Endothelial cell of umbilical vein (primary cell): ENCODE results near the gene CD44. TPM values are rescaled to one million over a fixed set of nuclear protein-coding genes. Genes with fewer than 3 reads are reported as not detected.

Experiments
- BruUV-seq: library from RNA; stranded (reverse); fragments of 400-500 nt; replicated peaks from 2 replicates; lab custom pipeline; 2021; lab: Mats Ljungman, UMichigan
- CTCF ChIA-PET: fragments of 300-600, 350-600 bp; sonication (Branson Sonifier 250); formaldehyde crosslinking; loops from one replicate; lab custom pipeline; 2021; ENCODE audit warnings: antibody characterized with exemption, inconsistent platforms; lab: Charles Lee
- POLR2A ChIA-PET: fragments of 300-600, 350-600 bp; sonication (Branson Sonifier 250); formaldehyde crosslinking; loops from one replicate; lab custom pipeline; 2021; ENCODE audit warnings: antibody characterized with exemption, inconsistent platforms; lab: Charles Lee
- DNase-seq: peaks from one replicate; pipeline ENCODE4 v3.0.0-alpha.2; 2011; ENCODE audit warnings: low read depth, low spot score
- FAIRE-seq: peaks from 2 replicates; lab custom pipeline; 2011; peaks lifted over from hg19 to GRCh38; lab: Jason Lieb, UNC
- H2AFZ ChIP-seq: 2 replicates; pipeline ENCODE4 v1.6.0; 2012; ENCODE audit warnings: low read depth, low read length, control low read depth, inconsistent platforms
- H3K27ac ChIP-seq: 2 replicates; pipeline ENCODE4 v1.5.1; 2011; ENCODE audit warnings: low read depth, mild to moderate bottlenecking, control low read depth, low read length, moderate library complexity; ENCODE audit not compliant: insufficient read depth
- H3K27me3 ChIP-seq, 2 experiments: 2 replicates each; pipeline versions ENCODE4 v1.6.0 to v1.6.1; 2011; ENCODE audit warnings: low read length in 2 of 2, mixed read lengths in 1 of 2; ENCODE audit not compliant: control insufficient read depth in 2 of 2, insufficient read depth in 2 of 2
- H3K36me3 ChIP-seq, 2 experiments: 2 replicates in 1 of 2; 3 replicates in 1 of 2; pipeline ENCODE4 v1.5.1; 2011; ENCODE audit warnings: low read length in 2 of 2, mild to moderate bottlenecking in 1 of 2, moderate library complexity in 1 of 2; ENCODE audit not compliant: control insufficient read depth in 2 of 2, insufficient read depth in 2 of 2; ENCODE audit errors: extremely low read depth in 1 of 2
- H3K4me1 ChIP-seq: 3 replicates; pipeline ENCODE4 v1.5.1; 2011; ENCODE audit warnings: mild to moderate bottlenecking, low read length; ENCODE audit not compliant: control insufficient read depth, insufficient read depth; ENCODE audit errors: extremely low read depth
- H3K4me2 ChIP-seq: 2 replicates; pipeline ENCODE4 v1.6.1; 2011; ENCODE audit warnings: low read length, control low read depth, mixed read lengths; ENCODE audit not compliant: insufficient read depth
- H3K4me3 ChIP-seq, 3 experiments: fragments of 200-600 bp in 1 of 3; sonication (generic), shearing (Covaris generic) in 1 of 3; replicated peaks in 1 of 3; 2 replicates each; pipeline ENCODE4 v1.5.1; 2011 to 2016; ENCODE audit warnings: control low read depth in 3 of 3, low read length in 3 of 3, mild to moderate bottlenecking in 2 of 3, inconsistent platforms in 1 of 3, low read depth in 1 of 3, moderate library complexity in 1 of 3; ENCODE audit not compliant: insufficient read depth in 1 of 3
- H3K79me2 ChIP-seq: 2 replicates; pipeline ENCODE4 v1.6.0; 2012; ENCODE audit warnings: low read length, inconsistent platforms; ENCODE audit not compliant: control insufficient read depth, insufficient read depth
- H3K9ac ChIP-seq: replicated peaks from 2 replicates; pipeline ENCODE3; 2011; ENCODE audit warnings: low read length, control low read depth; ENCODE audit not compliant: insufficient read depth; ENCODE audit errors: extremely low read depth
- H3K9me1 ChIP-seq: replicated peaks from 3 replicates; pipeline ENCODE4 v1.6.0; 2011; ENCODE audit warnings: mild to moderate bottlenecking, low read length; ENCODE audit not compliant: control insufficient read depth, insufficient read depth; ENCODE audit errors: extremely low read depth
- H3K9me3 ChIP-seq: replicated peaks from 2 replicates; pipeline ENCODE4 v1.5.1; 2012; ENCODE audit warnings: low read length, inconsistent platforms; ENCODE audit not compliant: control insufficient read depth, insufficient read depth
- H4K20me1 ChIP-seq: replicated peaks from 2 replicates; pipeline ENCODE3; 2011; ENCODE audit warnings: mild to moderate bottlenecking, low read length; ENCODE audit not compliant: control insufficient read depth, insufficient read depth; ENCODE audit errors: extremely low read depth
- EZH2 ChIP-seq: IDR thresholded peaks from 2 replicates; pipeline ENCODE4 v1.6.1; 2012; ENCODE audit warnings: borderline replicate concordance, low read depth, mild to moderate bottlenecking, moderate library complexity, low read length, inconsistent platforms; ENCODE audit not compliant: severe bottlenecking
- FOS ChIP-seq: IDR thresholded peaks from 2 replicates; pipeline ENCODE4 v1.6.1; 2011; ENCODE audit warnings: mild to moderate bottlenecking, low read length, moderate library complexity, borderline replicate concordance; ENCODE audit not compliant: insufficient read depth
- GATA2 ChIP-seq: IDR thresholded peaks from 2 replicates; pipeline ENCODE4 v1.7.0; 2011; ENCODE audit warnings: low read depth, mild to moderate bottlenecking, moderate library complexity, mixed read lengths, low read length; ENCODE audit not compliant: insufficient read length, insufficient read depth
- JUN ChIP-seq: IDR thresholded peaks from 2 replicates; pipeline ENCODE4 v1.6.1; 2011; ENCODE audit warnings: borderline replicate concordance, low read depth; ENCODE audit not compliant: insufficient read length, insufficient read depth
- MAX ChIP-seq: IDR thresholded peaks from 2 replicates; pipeline ENCODE4 v1.6.1; 2011; ENCODE audit not compliant: insufficient read depth, insufficient read length
- MYC ChIP-seq: IDR thresholded peaks from one replicate; pipeline ENCODE4 v1.6.1; 2011; ENCODE audit warnings: mild to moderate bottlenecking, low read depth, low read length
- POLR2A ChIP-seq: IDR thresholded peaks from 2 replicates; pipeline ENCODE4 v1.6.1; 2012; ENCODE audit warnings: low read depth, mild to moderate bottlenecking, control low read depth, low read length
- POLR2AphosphoS5 ChIP-seq: IDR thresholded peaks from 2 replicates; pipeline ENCODE4 v1.6.1; 2012; ENCODE audit warnings: low read depth, mild to moderate bottlenecking, control low read depth, low read length, moderate library complexity; ENCODE audit not compliant: insufficient read depth
- dilution Hi-C: fragments of 300-500 bp; cut with MboI; formaldehyde crosslinking; loops from one replicate; pipeline ENCODE4 v1.15.0; 2019; ENCODE audit warnings: low sequenced_read_pairs; ENCODE audit not compliant: extremely low pct_ligation_motif_present
- intact Hi-C: fragments of 100-400 bp; cut with micrococcal nuclease; formaldehyde crosslinking; loops from one replicate; pipeline ENCODE4 v1.10.0; 2022
- polyA plus RNA-seq, 4 experiments: library from polyadenylated mRNA; depleted of rRNA in 3 of 4; stranded (reverse) in 3 of 4; unstranded in 1 of 4; fragments of >200 nt; gene quantifications; 2 replicates each; pipeline versions ENCODE4 v1.2.1 to v1.2.3, GENCODE V29; 2011 to 2012; ENCODE audit warnings: missing spikeins in 1 of 4
- total RNA-seq: library from RNA; stranded (reverse); gene quantifications from 2 replicates; pipeline ENCODE4 v1.2.3, GENCODE V29; 2021

The CD44 gene
- total and polyA plus RNA-seq, 2 donors (not counting 3 experiments of a cell fraction or from before 2014, with no cell fraction given), result 25.5 to 26.3 TPM

GRCh38 chr11:35207471-35208403 lies 68.8 kb downstream of the CD44 start:
- Histone ChIP-seq H2AFZ (no peak overlapping the region), H3K36me3 (peaks cover 0 to 3% of the 10 kb centered on the region in 2 experiments), H3K4me2 (no peak overlapping the region), H3K4me1 (no peaks in the 10 kb centered on the region), H4K20me1 (no peaks in the 10 kb centered on the region), H3K9me1 (no peaks in the 10 kb centered on the region), H3K9me3 (no peaks in the 10 kb centered on the region), H3K79me2 (peaks cover 7% of the 10 kb centered on the region), H3K27ac (no peak overlapping the region), H3K9ac (no peak overlapping the region), H3K4me3 (no peak overlapping the region), H3K27me3 (no peaks in the 10 kb centered on the region)
- FAIRE-seq, result no peak
- dilution Hi-C loops (no loop called here), intact Hi-C loops (no loop called here)
- ChIA-PET POLR2A (no interaction called here), CTCF (no interaction called here)
- TF ChIP-seq POLR2AphosphoS5, result no peak
- no peak for TF ChIP-seq MYC
- TF ChIP-seq FOS, result no peak
- TF ChIP-seq POLR2A, result no peak
- no peak for TF ChIP-seq JUN
- no peak for TF ChIP-seq MAX
- TF ChIP-seq GATA2, result no peak
- no peak for TF ChIP-seq EZH2
- no peak for DNase-seq
- BruUV-seq, result no TSS peak
